ENCODE data around the gene ERF. TPM values are rescaled to one million over a fixed set of nuclear protein-coding genes. Genes with fewer than 3 reads are reported as not detected.
"Not testable (repeated sequence)": the region's sequence is repeated elsewhere in the genome, so short reads cannot be mapped to it uniquely, and the experiment has no call there.

ERF gene
- total and polyA plus RNA-seq, 2 experiments from 2014 or later = 24.7 to 29.6 TPM

DNA sequence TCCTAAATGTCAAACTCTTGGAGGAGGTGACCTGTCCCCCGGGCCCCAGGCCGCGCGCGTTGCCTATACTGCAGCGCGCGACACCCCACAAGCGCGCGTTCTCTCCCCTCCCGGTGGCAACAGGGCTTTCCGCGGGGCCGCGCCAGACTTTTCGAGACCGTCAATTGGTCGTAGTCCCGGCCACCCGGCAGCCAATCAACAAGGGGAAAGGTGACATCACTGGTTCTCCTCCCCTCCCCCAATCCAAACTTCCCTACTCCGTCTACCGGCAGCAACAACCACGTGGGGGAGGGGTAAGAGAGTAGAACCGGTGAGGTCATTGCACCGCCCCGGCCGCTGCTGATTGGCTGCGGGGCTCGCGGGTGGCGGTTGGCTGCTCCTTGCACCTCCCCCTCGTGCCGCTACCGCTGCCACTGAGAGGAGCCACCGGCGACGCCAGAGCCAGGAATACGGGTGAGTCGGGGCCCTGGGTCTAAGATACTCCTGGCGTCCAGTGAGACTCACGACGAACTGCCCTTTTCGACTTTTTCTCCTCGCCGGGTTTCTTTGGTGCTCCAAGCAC lies 13.3 kb upstream of the ERF start:
- H3F3A ChIP-seq (ENCODE audit: insufficient read depth) = peaks cover 17% of the 10 kb centered on the region
- no peaks in the 10 kb centered on the region for H3K9me2 ChIP-seq (ENCODE audit: insufficient read depth)
- peaks cover 6% of the 10 kb centered on the region for H3K4me1 ChIP-seq (ENCODE audit: insufficient read depth)
- peak overlapping the region; percentile 95 for H3K27ac ChIP-seq
- H3K79me2 ChIP-seq (ENCODE audit: insufficient read depth) = peaks cover 32% of the 10 kb centered on the region
- H2AFZ ChIP-seq = peak overlapping the region; percentile 95
- no peak for TF ChIP-seq EZH2 (IDR thresholded peaks at IDR 0.05; ENCODE audit: insufficient read depth, poor library complexity, severe bottlenecking)
- TF ChIP-seq EZH2phosphoT487 (IDR thresholded peaks at IDR 0.05; ENCODE audit: insufficient read depth, low read depth) = no peak
- no peaks in the 10 kb centered on the region for H3K36me3 ChIP-seq (ENCODE audit: low read depth)
- in situ Hi-C loops (cut with MboI) = no loop called here
- peak overlapping the region; percentile 90 for H3K4me3 ChIP-seq
- H3K9ac ChIP-seq = peak overlapping the region; percentile 94
- H4K20me1 ChIP-seq (ENCODE audit: insufficient read depth) = no peaks in the 10 kb centered on the region
- WGBS, 2 experiments (ENCODE audit: low coverage in 1 of 2, low lambda C conversion rate in 2 of 2, missing lambda C conversion rate in 2 of 2) = 0 to 2% methylated on average over 38 to 46 of the region's 46 CpGs
- H3K9me3 ChIP-seq (ENCODE audit: low read depth) = no peaks in the 10 kb centered on the region
- peak overlapping the region; percentile 93 for H3K4me2 ChIP-seq (ENCODE audit: unreplicated experiment)
- peak; percentile 100 for DNase-seq
- H3K27me3 ChIP-seq (replicated peaks; ENCODE audit: insufficient read depth) = no peaks in the 10 kb centered on the region

- TF ChIP-seq EZH2 (IDR thresholded peaks at IDR 0.05; ENCODE audit: insufficient read depth, poor library complexity, severe bottlenecking) = no peak
- TF ChIP-seq EZH2phosphoT487 (IDR thresholded peaks at IDR 0.05; ENCODE audit: insufficient read depth, low read depth) = no peak
- WGBS, 2 experiments (ENCODE audit: low coverage in 1 of 2, low lambda C conversion rate in 2 of 2, missing lambda C conversion rate in 2 of 2) = 1 to 3% methylated on average over 13 of the region's 13 CpGs
- peak overlapping the region; percentile 94 for H3K9ac ChIP-seq
Measured at GRCh38 chr19:42267644-42268141, 12.8 kb upstream of the ERF start.

GRCh38 chr19:42266928-42267603 lies 12.1 kb upstream of the ERF start:
- H3K4me2 ChIP-seq (ENCODE audit: unreplicated experiment); DNase-seq; in situ Hi-C loops (cut with MboI); H3K36me3 ChIP-seq (ENCODE audit: low read depth); H3K9me3 ChIP-seq (ENCODE audit: low read depth); H4K20me1 ChIP-seq (ENCODE audit: insufficient read depth); H3K27me3 ChIP-seq (replicated peaks; ENCODE audit: insufficient read depth); H3K4me1 ChIP-seq (ENCODE audit: insufficient read depth); H3K9ac ChIP-seq; H3K9me2 ChIP-seq (ENCODE audit: insufficient read depth): not testable (repeated sequence)
- Histone ChIP-seq H3K79me2 (ENCODE audit: insufficient read depth) (peaks cover 21% of the 10 kb centered on the region), H3K27ac (peak overlapping the region; percentile 95; the same call in 1 of the 2 replicates), H3K4me3 (peak overlapping the region; percentile 90; the same call in 1 of the 2 replicates), H3F3A (ENCODE audit: insufficient read depth) (peaks cover 17% of the 10 kb centered on the region), H2AFZ (peak overlapping the region; percentile 95)
- 89 to 91% methylated on average over 24 to 25 of the region's 25 CpGs for WGBS, 2 experiments (ENCODE audit: low coverage in 1 of 2, low lambda C conversion rate in 2 of 2, missing lambda C conversion rate in 2 of 2)

More at GRCh38 chr19:42267644-42268141, 12.8 kb upstream of the ERF start:
- Histone ChIP-seq H3K27me3 (replicated peaks; ENCODE audit: insufficient read depth) (no peaks in the 10 kb centered on the region), H3K4me1 (ENCODE audit: insufficient read depth) (peaks cover 6% of the 10 kb centered on the region), H3K9me2 (ENCODE audit: insufficient read depth) (no peaks in the 10 kb centered on the region), H2AFZ (peak overlapping the region; percentile 95), H3K9me3 (ENCODE audit: low read depth) (no peaks in the 10 kb centered on the region), H3K4me3 (peak overlapping the region; percentile 90), H3K36me3 (ENCODE audit: low read depth) (no peaks in the 10 kb centered on the region), H3F3A (ENCODE audit: insufficient read depth) (peaks cover 17% of the 10 kb centered on the region), H3K79me2 (ENCODE audit: insufficient read depth) (peaks cover 27% of the 10 kb centered on the region), H4K20me1 (ENCODE audit: insufficient read depth) (no peaks in the 10 kb centered on the region), H3K27ac (peak overlapping the region; percentile 95), H3K4me2 (ENCODE audit: unreplicated experiment) (peak overlapping the region; percentile 93)
- in situ Hi-C loops (cut with MboI) = no loop called here
- DNase-seq = peak; percentile 52

- Histone ChIP-seq H3F3A (ENCODE audit: insufficient read depth) (peaks cover 17% of the 10 kb centered on the region), H3K79me2 (ENCODE audit: insufficient read depth) (peaks cover 11% of the 10 kb centered on the region)
- H2AFZ ChIP-seq; H3K4me2 ChIP-seq (ENCODE audit: unreplicated experiment); H3K9ac ChIP-seq; H3K9me3 ChIP-seq (ENCODE audit: low read depth); in situ Hi-C loops (cut with MboI); H3K27ac ChIP-seq; H3K9me2 ChIP-seq (ENCODE audit: insufficient read depth); H3K27me3 ChIP-seq (replicated peaks; ENCODE audit: insufficient read depth); H4K20me1 ChIP-seq (ENCODE audit: insufficient read depth); H3K4me3 ChIP-seq; H3K36me3 ChIP-seq (ENCODE audit: low read depth); DNase-seq; H3K4me1 ChIP-seq (ENCODE audit: insufficient read depth): not testable (repeated sequence)
- WGBS, 2 experiments (ENCODE audit: low coverage in 1 of 2, low lambda C conversion rate in 2 of 2, missing lambda C conversion rate in 2 of 2) = 74 to 85% methylated on average over 4 of the region's 4 CpGs
Measured at GRCh38 chr19:42266105-42266504, 11.2 kb upstream of the ERF start.

All from GM23248 (cell line).